ENCODE measurements around the gene CCDC18.

Gene CCDC18

GRCh38 chr1:93177991-93178390, 2.5 kb upstream of the CCDC18 start:
- DNase-seq (ENCODE audit: extremely low read depth, low read depth) = no peak
- no peak for TF ChIP-seq CTCF (IDR thresholded peaks at IDR 0.05; ENCODE audit: low read depth, low read length)

GRCh38 chr1:93178418-93178817, 2.1 kb upstream of the CCDC18 start:
- no peak for TF ChIP-seq CTCF (IDR thresholded peaks at IDR 0.05; ENCODE audit: low read depth, low read length)
- no peak for DNase-seq (ENCODE audit: extremely low read depth, low read depth)

GRCh38 chr1:93179886-93180722, 420 bp upstream of the CCDC18 start, which contains the start of gene TMED5:
TMED5 (minus strand) TSS chr1:93180413; CDS start chr1:93180242, 171 bp downstream.
- TF ChIP-seq CTCF (IDR thresholded peaks at IDR 0.05; ENCODE audit: low read depth, low read length) = no peak; the same call in 1 of the 2 replicates
- DNase-seq (ENCODE audit: extremely low read depth, low read depth) = peak; percentile 96

- no peak for TF ChIP-seq CTCF (IDR thresholded peaks at IDR 0.05; ENCODE audit: low read depth, low read length)
- no peak for DNase-seq (ENCODE audit: extremely low read depth, low read depth)
Measured at GRCh38 chr1:93186667-93187066, 6.1 kb downstream of the CCDC18 start.

GRCh38 chr1:93190432-93190831, 9.9 kb downstream of the CCDC18 start:
- no peak for DNase-seq (ENCODE audit: extremely low read depth, low read depth)
- no peak for TF ChIP-seq CTCF (IDR thresholded peaks at IDR 0.05; ENCODE audit: low read depth, low read length)

GRCh38 chr1:93194231-93194990, 13.9 kb downstream of the CCDC18 start:
- TF ChIP-seq CTCF (IDR thresholded peaks at IDR 0.05; ENCODE audit: low read depth, low read length) = no peak
- no peak for DNase-seq (ENCODE audit: extremely low read depth, low read depth)

- TF ChIP-seq CTCF (IDR thresholded peaks at IDR 0.05; ENCODE audit: low read depth, low read length) = no peak
- no peak for DNase-seq (ENCODE audit: extremely low read depth, low read depth)
Measured at GRCh38 chr1:93196591-93196990, 16.1 kb downstream of the CCDC18 start.

All from AG09319 (cell line).